H9 (cell line): Measurements from ENCODE around the gene RTL9. TPM values are rescaled to one million over a fixed set of nuclear protein-coding genes. Genes with fewer than 3 reads are reported as not detected.

Experiments used
- DNase-seq: peaks from one replicate; pipeline ENCODE4 v3.0.0-alpha.2; 2017
- H2AFZ ChIP-seq: one replicate; pipeline ENCODE4 v1.6.1; 2013; ENCODE audit warnings: mild to moderate bottlenecking, low read length, control low read depth, moderate library complexity
- H2AK5ac ChIP-seq: 2 replicates; pipeline ENCODE4 v1.6.1; 2013; ENCODE audit warnings: low read length, control low read depth, mixed read lengths; ENCODE audit not compliant: insufficient read length
- H2BK120ac ChIP-seq: one replicate; pipeline ENCODE4 v1.6.1; 2013; ENCODE audit warnings: low read depth, mild to moderate bottlenecking, low read length, control low read depth, inconsistent platforms; ENCODE audit not compliant: poor library complexity, severe bottlenecking
- H2BK12ac ChIP-seq: 2 replicates; pipeline ENCODE4 v1.6.1; 2013; ENCODE audit warnings: low read length, control low read depth, mixed read lengths, low read depth; ENCODE audit not compliant: insufficient read length
- H2BK15ac ChIP-seq: 2 replicates; pipeline ENCODE4 v1.6.1; 2013; ENCODE audit warnings: low read depth, low read length, control low read depth
- H2BK20ac ChIP-seq: one replicate; pipeline ENCODE4 v1.6.1; 2013; ENCODE audit warnings: low read depth, mild to moderate bottlenecking, low read length, control low read depth, inconsistent platforms; ENCODE audit not compliant: poor library complexity, severe bottlenecking
- H2BK5ac ChIP-seq: 2 replicates; pipeline ENCODE4 v1.6.1; 2013; ENCODE audit warnings: low read length, control low read depth, mixed read lengths; ENCODE audit not compliant: insufficient read length
- H3K14ac ChIP-seq: 2 replicates; pipeline ENCODE4 v1.6.1; 2013; ENCODE audit warnings: low read length, control low read depth; ENCODE audit not compliant: insufficient read depth
- H3K18ac ChIP-seq: 2 replicates; pipeline ENCODE4 v1.6.1; 2013; ENCODE audit warnings: low read depth, mild to moderate bottlenecking, mixed read lengths, low read length, control low read depth; ENCODE audit not compliant: insufficient read length
- H3K23ac ChIP-seq: 2 replicates; pipeline ENCODE4 v1.6.1; 2013; ENCODE audit warnings: low read length, control low read depth, mixed read lengths, low read depth; ENCODE audit not compliant: insufficient read length
- H3K23me2 ChIP-seq: 2 replicates; pipeline ENCODE4 v1.6.1; 2013; ENCODE audit warnings: low read depth, mild to moderate bottlenecking, mixed read lengths, low read length, control low read depth; ENCODE audit not compliant: insufficient read length, poor library complexity, severe bottlenecking
- H3K27ac ChIP-seq: 2 replicates; pipeline ENCODE4 v1.5.1; 2013; ENCODE audit warnings: low read length, control low read depth, mixed read lengths, low read depth; ENCODE audit not compliant: insufficient read length
- H3K27me3 ChIP-seq: 2 replicates; pipeline ENCODE4 v1.6.1; 2013; ENCODE audit warnings: low read length, control low read depth, inconsistent platforms; ENCODE audit not compliant: insufficient read depth
- H3K4ac ChIP-seq: 2 replicates; pipeline ENCODE4 v1.6.1; 2013; ENCODE audit warnings: low read depth, mild to moderate bottlenecking, control low read depth, inconsistent platforms, low read length, moderate library complexity
- H3K4me1 ChIP-seq: 2 replicates; pipeline ENCODE4 v1.6.1; 2013; ENCODE audit warnings: low read length, control low read depth, inconsistent platforms; ENCODE audit not compliant: insufficient read depth
- H3K4me2 ChIP-seq: 2 replicates; pipeline ENCODE4 v1.6.1; 2013; ENCODE audit warnings: low read length, control low read depth, mixed read lengths; ENCODE audit not compliant: insufficient read length, insufficient read depth
- H3K56ac ChIP-seq: 2 replicates; pipeline ENCODE4 v1.6.1; 2013; ENCODE audit warnings: low read depth, mild to moderate bottlenecking, mixed read lengths, low read length, control low read depth; ENCODE audit not compliant: insufficient read length
- H3K79me1 ChIP-seq: 2 replicates; pipeline ENCODE4 v1.6.1; 2013; ENCODE audit warnings: low read depth, mild to moderate bottlenecking, moderate library complexity, low read length, control low read depth, inconsistent platforms; ENCODE audit not compliant: insufficient read depth, poor library complexity, severe bottlenecking
- H3K79me2 ChIP-seq: 2 replicates; pipeline ENCODE4 v1.6.1; 2013; ENCODE audit warnings: low read length, control low read depth, inconsistent platforms; ENCODE audit not compliant: insufficient read depth
- H3K9ac ChIP-seq: 2 replicates; pipeline ENCODE4 v1.6.1; 2013; ENCODE audit warnings: low read length, control low read depth, mixed read lengths; ENCODE audit not compliant: insufficient read length; ENCODE audit errors: extremely low read depth
- H3K9me3 ChIP-seq: one replicate; pipeline ENCODE4 v1.6.1; 2013; ENCODE audit warnings: low read depth, low read length, inconsistent platforms; ENCODE audit not compliant: control insufficient read depth
- H3T11ph ChIP-seq: one replicate; pipeline ENCODE4 v1.6.1; 2013; ENCODE audit warnings: mild to moderate bottlenecking, low read length, control low read depth, inconsistent platforms
- H4K20me1 ChIP-seq: one replicate; pipeline ENCODE4 v1.6.1; 2013; ENCODE audit not compliant: control insufficient read depth, insufficient read length, insufficient read depth
- H4K5ac ChIP-seq: 2 replicates; pipeline ENCODE4 v1.6.1; 2013; ENCODE audit warnings: low read depth, mild to moderate bottlenecking, mixed read lengths, low read length, control low read depth; ENCODE audit not compliant: insufficient read length
- H4K8ac ChIP-seq: replicated peaks from 2 replicates; pipeline ENCODE4 v1.6.1; 2013; ENCODE audit warnings: low read length, control low read depth, mixed read lengths, low read depth; ENCODE audit not compliant: insufficient read length
- H4K91ac ChIP-seq: 2 replicates; pipeline ENCODE4 v1.6.1; 2013; ENCODE audit warnings: low read depth, mild to moderate bottlenecking, moderate library complexity, mixed read lengths, low read length, control low read depth; ENCODE audit not compliant: insufficient read length
- H3K27ac Mint-ChIP-seq, 3 experiments: 2 replicates in 2 of 3; 3 replicates in 1 of 3; pipeline ENCODE4 v1.8.0; 2020 to 2021; ENCODE audit warnings: mixed read lengths in 3 of 3, mild to moderate bottlenecking in 1 of 3, moderate library complexity in 1 of 3
- H3K27me3 Mint-ChIP-seq: 2 replicates; pipeline ENCODE4 v1.8.0; 2021; ENCODE audit warnings: low read depth, mild to moderate bottlenecking, moderate library complexity, mixed read lengths
- H3K36me3 Mint-ChIP-seq, 3 experiments: 2 replicates in 2 of 3; 3 replicates in 1 of 3; pipeline ENCODE4 v1.8.0; 2020 to 2021; ENCODE audit warnings: low read depth in 3 of 3, mixed read lengths in 3 of 3; ENCODE audit not compliant: insufficient read depth in 1 of 3
- H3K4me1 Mint-ChIP-seq, 2 experiments: 2 replicates each; pipeline ENCODE4 v1.8.0; 2020; ENCODE audit warnings: mixed read lengths in 2 of 2
- H3K4me3 Mint-ChIP-seq, 2 experiments: 2 replicates in 1 of 2; 3 replicates in 1 of 2; pipeline ENCODE4 v1.8.0; 2020 to 2021; ENCODE audit warnings: mild to moderate bottlenecking in 2 of 2, mixed read lengths in 2 of 2, moderate library complexity in 1 of 2
- H3K9me3 Mint-ChIP-seq, 2 experiments: 2 replicates in 1 of 2; 3 replicates in 1 of 2; pipeline ENCODE4 v1.8.0; 2020; ENCODE audit warnings: mild to moderate bottlenecking in 2 of 2, mixed read lengths in 2 of 2, moderate library complexity in 1 of 2
- CTCF ChIP-seq: fragments of 200-600 bp; sonication (generic); conservative IDR thresholded peaks from 3 replicates; pipeline ENCODE4 v1.8.0; 2021; ENCODE audit warnings: antibody characterized with exemption, mild to moderate bottlenecking
- WGBS: extraction: QIAGEN DNeasy Blood & Tissue Kit; methylation state at CpG from one replicate; pipeline ENCODE4 v1.1.7; 2013; ENCODE audit warnings: missing lambda C conversion rate, low lambda C conversion rate, mixed read lengths; ENCODE audit not compliant: insufficient read length; ENCODE audit errors: extremely low coverage; 5-methylcytosine and 5-hydroxymethylcytosine counted together
- total RNA-seq: library from RNA; stranded (reverse); gene quantifications from 2 replicates; pipeline ENCODE4 v1.2.1, GENCODE V29; 2021

Gene RTL9
- total RNA-seq, 1 experiment from 2014 or later, result 0.13 TPM

- Histone ChIP-seq H3K27ac (no peak overlapping the region), H2AK5ac (no peak overlapping the region), H2BK15ac (no peak overlapping the region), H3K18ac (no peak overlapping the region), H3K4ac (no peak overlapping the region), H3K79me1 (no peaks in the 10 kb centered on the region), H3K4me1 (0 out of 2 replicates have a peak, but pooled peaks cover 4% of the 10 kb centered on the region), H2AFZ (no peak overlapping the region), H3K23me2 (no peaks in the 10 kb centered on the region), H3K79me2 (no peaks in the 10 kb centered on the region), H4K20me1 (no peaks in the 10 kb centered on the region), H3K4me2 (no peak overlapping the region), H2BK12ac (no peak overlapping the region), H3T11ph (no peak overlapping the region), H4K8ac (no peak overlapping the region), H2BK5ac (no peak overlapping the region), H3K14ac (no peak overlapping the region), H4K91ac (no peak overlapping the region), H3K23ac (no peak overlapping the region), H2BK120ac (no peak overlapping the region), H2BK20ac (no peak overlapping the region), H3K9ac (no peak overlapping the region), H4K5ac (no peak overlapping the region), H3K56ac (no peak overlapping the region), H3K27me3 (no peaks in the 10 kb centered on the region), H3K9me3 (no peaks in the 10 kb centered on the region)
- WGBS, result no CpG with 5 or more reads among the region's 4 CpGs
- Mint-ChIP-seq H3K4me3 (no peak overlapping the region), H3K27ac (no peak overlapping the region), H3K4me1 (peaks cover 13 to 17% of the 10 kb centered on the region in 2 experiments), H3K36me3 (no peaks in the 10 kb centered on the region), H3K27me3 (no peaks in the 10 kb centered on the region), H3K9me3 (no peaks in the 10 kb centered on the region; a peak in 1 of 5 replicates)
- DNase-seq, result no peak
- no peak for TF ChIP-seq CTCF
Measured at GRCh38 chrX:110406822-110407221, 48.2 kb downstream of the RTL9 start.
